Heart right ventricle (tissue), 16 donors: ENCODE results near the gene TNP1. TPM values are rescaled to one million over a fixed set of nuclear protein-coding genes. Genes with fewer than 3 reads are reported as not detected.

ENCODE experiments used
- ATAC-seq, 8 donors: fragments of 200-7000 bp; cut with Tn5 transposase; one replicate each; pipeline ENCODE4 v1.9.1; 2020; ENCODE audit warnings: mild to moderate bottlenecking in 8 of 8, moderate library complexity in 8 of 8, moderate number of reproducible peaks in 1 of 8
- DNase-seq, 2 donors: peaks; one replicate each; pipeline ENCODE4 v3.0.0-alpha.2; 2020
- H3K27ac ChIP-seq, 10 donors: fragments of 200-600 bp; sonication (generic) in 2 of 10; one replicate each; pipeline versions ENCODE4 v1.5.0 to v1.8.0; 2020 to 2022; ENCODE audit warnings: mild to moderate bottlenecking in 3 of 10
- H3K27me3 ChIP-seq, 7 donors: fragments of 200-600 bp; one replicate each; pipeline ENCODE4 v1.8.0; 2021 to 2022; ENCODE audit warnings: mild to moderate bottlenecking in 2 of 7
- H3K36me3 ChIP-seq, 9 donors: fragments of 200-600 bp; sonication (generic) in 1 of 9; one replicate each; pipeline versions ENCODE4 v1.5.0 to v1.8.0; 2020 to 2022; ENCODE audit warnings: mild to moderate bottlenecking in 2 of 9
- H3K4me1 ChIP-seq, 9 donors: fragments of 200-600 bp; sonication (generic) in 1 of 9; one replicate each; pipeline versions ENCODE4 v1.5.0 to v1.8.0; 2020 to 2022; ENCODE audit warnings: mild to moderate bottlenecking in 4 of 9
- H3K4me3 ChIP-seq, 10 donors: fragments of 200-600 bp; sonication (generic) in 2 of 10; one replicate each; pipeline versions ENCODE4 v1.5.0 to v1.8.0; 2020 to 2022; ENCODE audit warnings: mild to moderate bottlenecking in 7 of 10, moderate library complexity in 2 of 10
- H3K9me3 ChIP-seq, 11 donors: fragments of 200-600 bp in 10 of 11; sonication (generic) in 2 of 11; one replicate each; pipeline versions ENCODE4 v1.5.0 to v1.8.0; 2013 to 2022; ENCODE audit warnings: mild to moderate bottlenecking in 2 of 11, control low read depth in 1 of 11, moderate library complexity in 1 of 11
- WGBS, 2 donors: extraction: QIAGEN DNeasy Blood & Tissue Kit; methylation state at CpG; one replicate each; pipeline ENCODE4 v1.1.7; 2013; ENCODE audit warnings: inconsistent platforms in 1 of 2; 5-methylcytosine and 5-hydroxymethylcytosine counted together
- intact Hi-C, 10 donors: fragments of 100-400 bp; cut with DNase I; formaldehyde crosslinking; loops; one replicate each; pipeline versions ENCODE4 v1.11.1 to v1.14.2; 2022
- polyA plus RNA-seq, 2 donors: library from polyadenylated mRNA; stranded (reverse); fragments of 200-250 nt; gene quantifications; one replicate each; pipeline ENCODE4 v1.2.3, GENCODE V29; 2013
- total RNA-seq, 10 donors: library from RNA; stranded (reverse); fragmentation: NEBNext Ultra II Directional in 3 of 10; extraction: Animal tissue kit (Norgen Biotek cat#: 25700) in 3 of 10; gene quantifications; one replicate each; pipeline versions ENCODE4 v1.2.1 to v1.2.4, GENCODE V29; 2021 to 2023
- TF ChIP-seq, protein P1 (sequence below), 9 donors: fragments of 200-600 bp; sonication (generic) in 2 of 9; IDR thresholded peaks; one replicate each; pipeline versions ENCODE4 v1.5.0 to v1.8.0; 2021 to 2022; ENCODE audit warnings: antibody characterized with exemption in 9 of 9, mild to moderate bottlenecking in 5 of 9, moderate library complexity in 1 of 9
- donor health status: Arrhythmogenic right ventricular cardiomyopathy.
- donor health status: ischemic (EF 13 %, LVEDD 7.1; RV severe dilation, severe dysfunction).
- donor health status: healthy with polysubstance abuse.
- donor health status: DM: no; HTN: yes; CAD: no.
- donor health status: DM: no; HTN: no; CAD: no.
- donor health status: ischemic (EF 25% LVEDD 6.9; RV normal size, moderate dysfunction).
- donor health status: ischemic (EF 25% LVEDD 5.7; RV mildly dilated, moderate dysfunction).
- donor health status: healthy.
- donor health status: DM: yes; HTN: yes; CAD: no.
- donor health status: Ischemic cardiomyopathy.
- donor health status: ischemic (EF 35%, LVEDD 5.7; RV mildly dilated, moderate dysfunction).
- donor health status: nonischemic (EF 11% LVEDD 7.7; RV severe dilation, severe dysfunction).
- donor health status: DM: yes; HTN: yes; CAD: no.
- donor health status: PGD.
- donor health status: ischemic (EF 29% LVEDD 5.4; RV normal size, mild dysfunction).
- donor health status: nonischemic (EF 23%, LVEDD 6.1; RV moderate dilation, normal function).

Gene TNP1
- total and polyA plus RNA-seq, 12 donors: not detected

DNA sequence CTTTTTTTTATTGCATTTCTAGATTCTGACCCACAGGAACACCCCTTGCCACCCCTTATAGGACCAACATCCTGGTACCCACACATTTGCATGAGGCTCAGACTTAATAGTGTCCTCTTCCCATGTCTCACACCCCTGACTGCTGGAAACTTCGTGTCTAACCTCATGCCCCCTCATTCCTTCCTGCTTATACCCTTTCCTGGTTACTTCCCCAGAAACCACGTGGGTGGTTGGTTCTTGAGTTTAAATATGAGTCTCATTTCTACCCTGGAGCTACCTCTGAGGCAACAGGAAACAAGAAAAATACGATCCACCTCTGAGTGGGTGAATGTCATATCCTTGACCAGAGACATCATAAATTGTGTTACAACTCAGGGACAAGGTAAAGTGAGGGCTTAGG, 1.6 kb downstream of the TNP1 start:
- H3K27ac ChIP-seq: no peak overlapping the region
- H3K36me3 ChIP-seq: no peaks in the 10 kb centered on the region
- intact Hi-C loops: loop anchor here in 2 of 10 donors (5.0 to 10.0 kb wide), 3 partner anchors 146 to 216 kb away; partner anchors contain the start of gene IGFBP5 (in 1 of the 2)
- no peak overlapping the region for H3K4me3 ChIP-seq
- no peaks in the 10 kb centered on the region for H3K27me3 ChIP-seq
- no peaks in the 10 kb centered on the region for H3K9me3 ChIP-seq
- TF ChIP-seq, protein P1, sequence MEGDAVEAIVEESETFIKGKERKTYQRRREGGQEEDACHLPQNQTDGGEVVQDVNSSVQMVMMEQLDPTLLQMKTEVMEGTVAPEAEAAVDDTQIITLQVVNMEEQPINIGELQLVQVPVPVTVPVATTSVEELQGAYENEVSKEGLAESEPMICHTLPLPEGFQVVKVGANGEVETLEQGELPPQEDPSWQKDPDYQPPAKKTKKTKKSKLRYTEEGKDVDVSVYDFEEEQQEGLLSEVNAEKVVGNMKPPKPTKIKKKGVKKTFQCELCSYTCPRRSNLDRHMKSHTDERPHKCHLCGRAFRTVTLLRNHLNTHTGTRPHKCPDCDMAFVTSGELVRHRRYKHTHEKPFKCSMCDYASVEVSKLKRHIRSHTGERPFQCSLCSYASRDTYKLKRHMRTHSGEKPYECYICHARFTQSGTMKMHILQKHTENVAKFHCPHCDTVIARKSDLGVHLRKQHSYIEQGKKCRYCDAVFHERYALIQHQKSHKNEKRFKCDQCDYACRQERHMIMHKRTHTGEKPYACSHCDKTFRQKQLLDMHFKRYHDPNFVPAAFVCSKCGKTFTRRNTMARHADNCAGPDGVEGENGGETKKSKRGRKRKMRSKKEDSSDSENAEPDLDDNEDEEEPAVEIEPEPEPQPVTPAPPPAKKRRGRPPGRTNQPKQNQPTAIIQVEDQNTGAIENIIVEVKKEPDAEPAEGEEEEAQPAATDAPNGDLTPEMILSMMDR (IDR thresholded peaks at IDR 0.05): no peak
- H3K4me1 ChIP-seq: peaks cover 0 to 38% (median 25%) of the 10 kb centered on the region in 9 donors
- no peak for DNase-seq
- 62 to 64% methylated on average over 3 of the region's 3 CpGs for WGBS, 2 donors
- no peak for ATAC-seq

DNA sequence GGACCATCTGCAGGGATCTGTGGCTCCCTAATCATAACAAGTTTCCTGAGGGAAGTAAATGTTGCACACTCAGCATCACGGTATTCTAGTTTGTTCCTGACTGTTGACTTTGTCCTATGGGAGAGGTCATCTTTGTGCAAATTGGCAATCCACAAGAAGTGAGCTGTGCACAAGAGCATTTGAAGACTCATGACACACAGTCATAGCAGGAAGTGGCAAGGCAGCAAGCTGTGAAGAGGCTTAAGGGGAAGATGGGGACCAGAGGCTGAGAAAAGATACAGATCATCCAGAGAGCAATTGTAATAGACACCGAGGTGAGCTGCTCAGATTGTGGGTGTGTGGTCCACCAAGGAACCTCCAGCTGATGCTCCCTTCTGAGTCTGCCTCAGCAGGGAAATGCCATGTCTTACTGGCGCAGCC, 2.7 kb downstream of the TNP1 start:
- Histone ChIP-seq H3K36me3 (no peaks in the 10 kb centered on the region), H3K9me3 (no peaks in the 10 kb centered on the region), H3K27ac (peak overlapping the region in 1 of 10 donors; percentile 31), H3K4me1 (peaks cover 0 to 38% (median 25%) of the 10 kb centered on the region in 9 donors), H3K27me3 (no peaks in the 10 kb centered on the region), H3K4me3 (no peak overlapping the region)
- TF ChIP-seq, protein P1 (IDR thresholded peaks at IDR 0.05): no peak
- ATAC-seq (peak in 1 of 8 donors; percentile 17), DNase-seq (no peak)
- intact Hi-C loops: loop anchor here in 2 of 10 donors (5.0 to 10.0 kb wide), 3 partner anchors 145 to 218 kb away; partner anchors contain the start of gene IGFBP5 (in 1 of the 2)
- WGBS, 2 donors: 75 to 76% methylated on average over 3 of the region's 3 CpGs

DNA sequence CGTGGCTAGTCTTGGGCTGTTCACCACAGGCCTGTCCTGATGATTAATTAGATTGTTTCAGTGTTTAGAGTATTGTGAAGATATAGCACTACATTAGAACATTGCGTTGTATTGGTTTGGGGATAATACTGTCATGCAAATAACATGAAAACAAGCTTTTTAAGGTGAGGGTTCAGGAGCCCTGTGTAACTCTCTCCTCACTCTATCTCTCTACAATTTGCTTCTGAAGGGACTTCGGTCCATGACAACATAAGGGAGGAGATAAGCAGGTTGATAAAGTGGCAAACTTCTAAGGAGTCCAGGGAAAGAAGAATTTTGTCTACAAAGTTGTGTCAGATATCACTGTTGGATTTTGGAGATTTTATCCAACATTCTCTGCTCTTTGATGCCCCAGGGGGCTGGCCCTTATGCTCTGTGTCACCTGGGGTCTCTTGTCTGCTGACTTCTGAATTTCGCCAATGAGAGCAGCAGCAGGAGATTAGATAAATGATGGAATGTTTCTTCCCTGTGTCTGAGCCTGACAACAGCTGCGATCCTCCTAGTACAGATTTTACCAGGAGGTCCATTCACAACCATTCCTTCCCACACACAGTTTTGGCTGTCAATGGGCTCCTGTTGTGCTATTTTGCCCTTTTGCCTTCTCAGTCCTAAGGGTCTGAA, 3.3 kb downstream of the TNP1 start:
- ATAC-seq (no peak), DNase-seq (no peak)
- Histone ChIP-seq H3K36me3 (no peaks in the 10 kb centered on the region), H3K4me3 (no peak overlapping the region), H3K27me3 (no peaks in the 10 kb centered on the region), H3K9me3 (no peaks in the 10 kb centered on the region), H3K27ac (peak overlapping the region in 5 of 10 donors; percentile 8 to 57 (median 31)), H3K4me1 (peaks cover 0 to 38% (median 25%) of the 10 kb centered on the region in 9 donors)
- WGBS, 2 donors: 83 to 89% methylated on average over 5 of the region's 5 CpGs
- intact Hi-C loops: loop anchor here in 2 of 10 donors (5.0 to 10.0 kb wide), 3 partner anchors 144 to 218 kb away; partner anchors contain the start of gene IGFBP5 (in 1 of the 2)
- TF ChIP-seq, protein P1 (IDR thresholded peaks at IDR 0.05): no peak

DNA sequence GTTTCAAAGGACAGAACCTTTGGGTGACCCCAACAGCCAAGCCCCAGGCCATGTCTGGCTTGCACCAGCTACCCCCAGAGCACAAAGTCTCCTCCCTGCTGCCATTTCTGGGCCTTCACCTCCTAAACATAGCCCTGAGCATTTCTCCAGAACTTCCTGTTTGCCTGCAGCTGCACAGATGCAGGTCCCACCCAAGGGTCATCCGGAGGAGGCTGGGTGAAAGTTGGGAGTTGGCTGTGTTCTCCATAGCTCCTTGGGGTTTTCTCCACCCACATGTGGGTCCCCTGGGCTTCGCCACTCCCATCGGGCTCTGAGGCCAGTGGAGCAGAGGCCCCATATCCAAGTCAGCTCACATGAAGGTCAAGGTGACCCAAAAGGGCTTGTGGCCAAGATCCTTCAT, 4.3 kb downstream of the TNP1 start:
- no peak overlapping the region for H3K4me3 ChIP-seq
- intact Hi-C loops: loop anchor here in 2 of 10 donors (5.0 to 10.0 kb wide), 3 partner anchors 143 to 219 kb away; partner anchors contain the start of gene IGFBP5 (in 1 of the 2)
- peak overlapping the region in 6 of 10 donors; percentile 0 to 64 (median 56) for H3K27ac ChIP-seq
- no peaks in the 10 kb centered on the region for H3K9me3 ChIP-seq
- DNase-seq (peak; percentile 73 to 74), ATAC-seq (peak; percentile 86 to 93 (median 88))
- TF ChIP-seq, protein P1 (IDR thresholded peaks at IDR 0.05): no peak
- WGBS, 2 donors: 38 to 75% methylated on average over 3 of the region's 3 CpGs
- H3K4me1 ChIP-seq: peaks cover 0 to 44% (median 25%) of the 10 kb centered on the region in 9 donors
- H3K36me3 ChIP-seq: no peaks in the 10 kb centered on the region
- H3K27me3 ChIP-seq: no peaks in the 10 kb centered on the region
